GM08714 (cell line): ENCODE results near the gene BCKDHA.

Experiments used
- H3K4me3 ChIP-seq: fragments of 200-500 bp; sonication (Bioruptor generic); 2 replicates; pipeline ENCODE4 v1.5.1; 2014; ENCODE audit warnings: mild to moderate bottlenecking, low read length, inconsistent platforms
- ZNF274 ChIP-seq: IDR thresholded peaks from 2 replicates; pipeline ENCODE4 v1.6.1; 2012; ENCODE audit warnings: mild to moderate bottlenecking, low read depth, low read length

The BCKDHA gene

GRCh38 chr19:41452584-41453275 is 55.1 kb downstream of the BCKDHA start:
- no peak for TF ChIP-seq ZNF274
- H3K4me3 ChIP-seq: no peak overlapping the region

GRCh38 chr19:41455936-41456335 is 58.3 kb downstream of the BCKDHA start:
- no peak overlapping the region for H3K4me3 ChIP-seq
- no peak for TF ChIP-seq ZNF274

GRCh38 chr19:41456342-41456918 is 58.8 kb downstream of the BCKDHA start:
- H3K4me3 ChIP-seq: peak overlapping the region; percentile 12; the same call in 1 of the 2 replicates
- TF ChIP-seq ZNF274: no peak

- no peak for TF ChIP-seq ZNF274
- no peak overlapping the region for H3K4me3 ChIP-seq
These were observed 59.6 kb downstream of the BCKDHA start for GRCh38 chr19:41457241-41457640.

GRCh38 chr19:41462497-41462896 is 64.9 kb downstream of the BCKDHA start:
- TF ChIP-seq ZNF274: no peak
- no peak overlapping the region for H3K4me3 ChIP-seq

GRCh38 chr19:41463257-41464256 is 65.9 kb downstream of the BCKDHA start:
- H3K4me3 ChIP-seq: peak overlapping the region; percentile 55; the same call in 1 of the 2 replicates
